Esophagus squamous epithelium (tissue), 5 donors: ENCODE measurements around the gene MICAL3. TPM values are rescaled to one million over a fixed set of nuclear protein-coding genes. Genes with fewer than 3 reads are reported as not detected.

Source experiments
- DNase-seq: peaks from one replicate; lab custom pipeline; 2025; lab: John Stamatoyannopoulos, UW
- H3K27ac ChIP-seq, 4 donors: fragments of 200-600 bp; sonication (generic); one replicate each; pipeline ENCODE4 v1.5.1; 2016 to 2019; ENCODE audit warnings: mild to moderate bottlenecking in 1 of 4
- H3K27me3 ChIP-seq, 4 donors: fragments of 200-600 bp; sonication (generic); 1 replicate in 3 of 4; 2 replicates in 1 of 4; pipeline versions ENCODE4 v1.5.1 to v1.6.0; 2017 to 2021; ENCODE audit warnings: antibody characterized with exemption in 1 of 4
- H3K36me3 ChIP-seq, 3 donors: fragments of 200-600 bp; sonication (generic); one replicate each; pipeline ENCODE4 v1.5.1; 2016 to 2019
- H3K4me1 ChIP-seq, 3 donors: fragments of 200-600 bp; sonication (generic); one replicate each; pipeline ENCODE4 v1.5.1; 2017 to 2019
- H3K4me3 ChIP-seq, 4 donors: fragments of 200-600 bp; sonication (generic); 1 replicate in 3 of 4; 2 replicates in 1 of 4; pipeline ENCODE4 v1.5.1; 2016 to 2019; ENCODE audit warnings: mild to moderate bottlenecking in 2 of 4, moderate library complexity in 1 of 4
- H3K9me3 ChIP-seq, 3 donors: fragments of 200-600 bp; sonication (generic); one replicate each; pipeline ENCODE4 v1.5.1; 2016 to 2019
- CTCF ChIP-seq, 6 experiments: fragments of 450-650 bp in 4 of 6; fragments of 200-600 bp in 2 of 6; sonication (generic) in 2 of 6; IDR thresholded peaks; one replicate each; pipeline ENCODE4 v1.5.1; 2016 to 2019; ENCODE audit warnings: antibody characterized with exemption in 6 of 6, mild to moderate bottlenecking in 4 of 6, moderate library complexity in 4 of 6
- POLR2A ChIP-seq, 4 donors: fragments of 450-650 bp; IDR thresholded peaks; one replicate each; pipeline ENCODE4 v1.6.1; 2017; ENCODE audit warnings: antibody characterized with exemption in 4 of 4, mild to moderate bottlenecking in 4 of 4, moderate library complexity in 3 of 4
- WGBS, 2 donors: methylation state at CpG; one replicate each; pipeline ENCODE4 v1.1.5; 2018; 5-methylcytosine and 5-hydroxymethylcytosine counted together
- intact Hi-C: fragments of 100-400 bp; cut with DNase I; formaldehyde crosslinking; loops from one replicate; pipeline ENCODE4 v1.15.0; 2022
- total RNA-seq, 4 donors: library from RNA; depleted of rRNA; stranded (reverse); fragments of >200 nt; gene quantifications; one replicate each; pipeline ENCODE4 v1.1.0, GENCODE V29; 2016
- donor health status: DM: yes; HTN: yes; CAD: no.

The MICAL3 gene
- total RNA-seq, 4 donors from 2014 or later, result 11.2 to 30.9 (median 15.9) TPM

DNA sequence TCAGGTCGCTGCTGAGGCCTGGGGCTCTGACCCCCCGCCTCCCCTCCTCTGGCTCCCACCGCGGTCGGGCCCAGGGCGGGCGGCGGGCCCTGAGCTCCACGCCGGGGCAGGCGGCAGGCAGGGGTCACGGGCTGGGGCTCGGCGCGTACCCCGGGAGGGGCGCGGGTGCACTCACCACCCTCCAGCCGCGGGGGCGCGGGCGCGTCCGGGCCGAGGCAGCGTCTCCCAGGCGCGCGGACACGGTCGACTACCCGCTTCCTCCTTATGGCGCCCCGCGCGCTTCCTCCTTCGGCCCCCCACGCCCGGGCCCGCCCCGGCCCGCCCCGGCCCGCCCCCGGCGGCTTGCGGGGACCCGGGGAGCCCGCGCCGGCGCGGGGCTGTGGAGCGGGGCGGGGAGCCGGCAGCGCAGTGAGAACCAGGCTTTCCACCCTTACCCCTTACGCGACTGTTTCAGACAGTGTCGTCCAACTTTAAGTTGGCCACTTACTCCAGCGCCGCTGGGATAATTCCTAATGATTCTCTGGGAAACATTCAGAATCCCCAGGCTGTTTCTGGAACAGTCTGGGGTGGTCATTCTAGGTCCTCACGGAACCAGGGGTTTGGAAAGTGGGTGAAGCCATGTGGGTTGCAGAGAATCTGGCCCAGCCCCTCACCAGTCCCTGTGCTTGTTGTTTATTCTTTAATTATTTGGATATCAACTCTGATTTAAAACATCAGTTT, 250.0 kb downstream of the MICAL3 start, which contains the start of gene BID:
TSS of gene BID (minus strand) at position 264 of the 720 bp plus-strand sequence. CDS start 24,353 bp downstream, outside the sequence.
- no peak for DNase-seq
- H3K27ac ChIP-seq, result peak within 1 kb of the TSS; percentile 60 to 84 (median 73)
- no peaks in the 10 kb centered on the region for H3K9me3 ChIP-seq
- WGBS, 2 donors, result 0 to 7% methylated on average over 4 of the region's 64 CpGs
- no peaks in the 10 kb centered on the region for H3K27me3 ChIP-seq
- no peaks in the 10 kb centered on the region for H3K36me3 ChIP-seq
- peak in 1 of 4 donors; percentile 28 for TF ChIP-seq POLR2A (IDR thresholded peaks at IDR 0.05)
- no peak for TF ChIP-seq CTCF (IDR thresholded peaks at IDR 0.05)
- H3K4me3 ChIP-seq, result peak within 1 kb of the TSS; percentile 58 to 97 (median 92)
- peaks cover 14 to 60% (median 25%) of the 10 kb centered on the region in 3 donors for H3K4me1 ChIP-seq
- intact Hi-C loops, result no loop called here

- H3K4me1 ChIP-seq, result peaks cover 14 to 61% (median 25%) of the 10 kb centered on the region in 3 donors
- H3K4me3 ChIP-seq, result peak overlapping the region; percentile 58 to 97 (median 92)
- DNase-seq, result no peak
- H3K9me3 ChIP-seq, result no peaks in the 10 kb centered on the region
- peak overlapping the region; percentile 60 to 84 (median 73) for H3K27ac ChIP-seq
- no peaks in the 10 kb centered on the region for H3K36me3 ChIP-seq
- intact Hi-C loops, result no loop called here
- 8% methylated on average over 6 of the region's 47 CpGs; no CpG with 5 or more reads in 1 of the 2 donors for WGBS, 2 donors
- H3K27me3 ChIP-seq, result no peaks in the 10 kb centered on the region
- TF ChIP-seq CTCF (IDR thresholded peaks at IDR 0.05), result no peak
- no peak for TF ChIP-seq POLR2A (IDR thresholded peaks at IDR 0.05)
These were observed 250.7 kb downstream of the MICAL3 start for GRCh38 chr22:17773606-17774205.

DNA sequence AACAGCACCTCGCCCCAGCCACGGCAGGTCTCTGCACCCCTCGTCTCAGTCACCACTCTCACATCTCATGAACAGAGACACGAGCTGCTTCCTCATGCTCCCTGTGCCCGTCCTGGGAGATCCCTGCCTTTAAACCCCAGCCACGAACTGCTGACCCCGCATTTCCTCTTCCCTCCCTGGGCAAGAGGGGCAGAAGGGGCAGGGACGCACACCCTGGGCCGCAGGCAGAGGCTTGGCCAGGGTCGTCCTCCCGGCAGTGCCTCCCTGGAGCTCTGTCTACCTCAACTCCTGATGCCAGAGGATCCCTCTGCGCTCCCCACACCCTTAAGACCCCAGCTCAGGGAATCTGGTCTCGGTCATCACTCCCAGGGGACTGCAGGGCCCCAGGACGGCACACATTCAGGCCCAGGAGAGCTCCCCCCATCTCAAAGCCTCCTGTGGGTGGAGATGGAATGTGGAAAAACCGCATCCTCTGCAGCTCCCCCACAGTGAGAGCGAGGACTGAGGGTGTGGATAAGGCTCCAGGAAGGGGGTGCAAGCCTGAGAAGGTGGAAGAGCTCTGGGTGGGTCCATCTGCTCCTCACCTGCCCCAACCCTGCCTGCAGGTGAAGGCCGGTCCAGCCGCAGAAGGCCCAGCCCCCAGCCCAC, 251.3 kb downstream of the MICAL3 start:
- TF ChIP-seq POLR2A (IDR thresholded peaks at IDR 0.05), result no peak
- no peak for DNase-seq

GRCh38 chr22:17772249-17772957, 252.0 kb downstream of the MICAL3 start:
- intact Hi-C loops, result no loop called here
- 48 to 58% methylated on average over 4 to 15 of the region's 21 CpGs for WGBS, 2 donors
- no peaks in the 10 kb centered on the region for H3K36me3 ChIP-seq
- H3K9me3 ChIP-seq, result no peaks in the 10 kb centered on the region
- H3K4me1 ChIP-seq, result peaks cover 14 to 61% (median 25%) of the 10 kb centered on the region in 3 donors
- peak overlapping the region in 1 of 4 donors; percentile 97 for H3K4me3 ChIP-seq
- no peaks in the 10 kb centered on the region for H3K27me3 ChIP-seq
- H3K27ac ChIP-seq, result no peak overlapping the region
- DNase-seq, result no peak
- TF ChIP-seq POLR2A (IDR thresholded peaks at IDR 0.05), result no peak
- no peak for TF ChIP-seq CTCF (IDR thresholded peaks at IDR 0.05)

More for the DNA sequence above, 251.3 kb downstream of the MICAL3 start:
- Histone ChIP-seq H3K36me3 (no peaks in the 10 kb centered on the region), H3K27me3 (no peaks in the 10 kb centered on the region), H3K4me3 (peak overlapping the region; percentile 58 to 97 (median 92)), H3K9me3 (no peaks in the 10 kb centered on the region), H3K4me1 (peaks cover 14 to 61% (median 25%) of the 10 kb centered on the region in 3 donors), H3K27ac (peak overlapping the region in 1 of 4 donors; percentile 84)
- intact Hi-C loops, result no loop called here
- WGBS, 2 donors, result 32% methylated on average over 6 to 10 of the region's 18 CpGs
